Stimulated activated CD8-positive, alpha-beta memory T cell treated with anti-CD3 and anti-CD28 coated beads, Interleukin-7, amount 100 ng/mL, for 4 hours (primary cell): Measurements from ENCODE around the gene HIVEP3.

Experiments used
- DNase-seq, 2 donors: peaks; one replicate each; pipeline ENCODE4 v3.0.0-alpha.2; 2020; ENCODE audit warnings: low read depth in 2 of 2

HIVEP3 gene

GRCh38 chr1:41874151-41874719 lies 44.5 kb downstream of the HIVEP3 start:
- DNase-seq: no peak

- DNase-seq: no peak
Observed at GRCh38 chr1:41872074-41872473, 46.6 kb downstream of the HIVEP3 start.

GRCh38 chr1:41870076-41870562 lies 48.6 kb downstream of the HIVEP3 start:
- DNase-seq: no peak

- DNase-seq: no peak
Observed at GRCh38 chr1:41868241-41868998, 50.3 kb downstream of the HIVEP3 start.

GRCh38 chr1:41866285-41866684 lies 52.4 kb downstream of the HIVEP3 start:
- DNase-seq: no peak

- no peak for DNase-seq
Observed at GRCh38 chr1:41864471-41865040, 54.2 kb downstream of the HIVEP3 start.

GRCh38 chr1:41863718-41864117 lies 55.0 kb downstream of the HIVEP3 start:
- no peak for DNase-seq

GRCh38 chr1:41862384-41863221 lies 56.1 kb downstream of the HIVEP3 start:
- DNase-seq: peak; percentile 24 to 55

- DNase-seq: no peak
Observed at GRCh38 chr1:41861535-41862383, 57.0 kb downstream of the HIVEP3 start.

GRCh38 chr1:41860771-41861170 lies 58.0 kb downstream of the HIVEP3 start:
- DNase-seq: no peak

GRCh38 chr1:41860214-41860613 lies 58.5 kb downstream of the HIVEP3 start:
- DNase-seq: no peak

GRCh38 chr1:41859686-41860085 lies 59.0 kb downstream of the HIVEP3 start:
- DNase-seq: no peak

- no peak for DNase-seq
Observed at GRCh38 chr1:41856944-41857285, 61.8 kb downstream of the HIVEP3 start.

GRCh38 chr1:41856151-41856943 lies 62.4 kb downstream of the HIVEP3 start:
- no peak for DNase-seq

GRCh38 chr1:41855713-41856112 lies 63.0 kb downstream of the HIVEP3 start:
- DNase-seq: no peak

- DNase-seq: no peak
Observed at GRCh38 chr1:41853907-41854306, 64.8 kb downstream of the HIVEP3 start.

GRCh38 chr1:41852091-41852490 lies 66.6 kb downstream of the HIVEP3 start:
- DNase-seq: no peak

GRCh38 chr1:41851589-41851988 lies 67.1 kb downstream of the HIVEP3 start:
- no peak for DNase-seq

GRCh38 chr1:41850029-41850428 lies 68.7 kb downstream of the HIVEP3 start:
- DNase-seq: no peak

GRCh38 chr1:41849211-41849759 lies 69.4 kb downstream of the HIVEP3 start:
- DNase-seq: no peak
